Spinal cord (tissue), 10 donors: ENCODE results near the gene HBP1. TPM values are rescaled to one million over a fixed set of nuclear protein-coding genes. Genes with fewer than 3 reads are reported as not detected.
"Not testable (repeated sequence)": the region's sequence is repeated elsewhere in the genome, so short reads cannot be mapped to it uniquely, and the experiment has no call there.

Experiments
- DNase-seq, 6 donors: peaks; one replicate each; pipeline versions ENCODE4 v3.0.0 to v3.0.0-alpha.2; 2013 to 2015; ENCODE audit warnings: low spot score in 6 of 6, low read depth in 4 of 6
- H3K27ac ChIP-seq: one replicate; pipeline ENCODE4 v1.5.1; 2013; ENCODE audit warnings: low read depth, low read length, control low read depth
- H3K27me3 ChIP-seq: one replicate; pipeline ENCODE4 v1.6.1; 2013; ENCODE audit warnings: low read length; ENCODE audit not compliant: control insufficient read depth, insufficient read depth
- H3K36me3 ChIP-seq: one replicate; pipeline ENCODE4 v1.6.1; 2013; ENCODE audit warnings: low read length; ENCODE audit not compliant: control insufficient read depth, insufficient read depth
- H3K4me1 ChIP-seq: one replicate; pipeline ENCODE4 v1.6.1; 2013; ENCODE audit warnings: low read length; ENCODE audit not compliant: control insufficient read depth, insufficient read depth
- H3K4me3 ChIP-seq: one replicate; pipeline ENCODE4 v1.5.1; 2013; ENCODE audit warnings: low read depth, low read length, control low read depth
- H3K9me3 ChIP-seq: one replicate; pipeline ENCODE4 v1.6.1; 2013; ENCODE audit warnings: low read length; ENCODE audit not compliant: control insufficient read depth, insufficient read depth
- WGBS: methylation state at CpG from one replicate; pipeline ENCODE4 v1.1.5; 2013; ENCODE audit warnings: missing lambda C conversion rate; ENCODE audit not compliant: insufficient coverage; 5-methylcytosine and 5-hydroxymethylcytosine counted together
- polyA plus RNA-seq, 2 donors: library from polyadenylated mRNA; unstranded; fragments of 120-200 nt; gene quantifications; one replicate each; pipeline ENCODE4 v1.2.1, GENCODE V29; 2013; ENCODE audit not compliant: insufficient read length in 2 of 2
- total RNA-seq, 2 donors: library from RNA; depleted of rRNA in 1 of 2; stranded (reverse); fragments of 120-200 nt in 1 of 2; fragments of >200 nt in 1 of 2; gene quantifications; one replicate each; pipeline versions ENCODE4 v1.2.3 to v1.2.4, GENCODE V29; 2013 to 2014
- donor health status: healthy.

The HBP1 gene
- total and polyA plus RNA-seq, 4 donors: 47.6 to 105 (median 78.7) TPM

- no peak overlapping the region for H3K27ac ChIP-seq
- no peak overlapping the region for H3K4me3 ChIP-seq
- no peak for DNase-seq
- H3K9me3 ChIP-seq: no peaks in the 10 kb centered on the region
- H3K27me3 ChIP-seq: no peaks in the 10 kb centered on the region
- WGBS: 70% methylated on average over 2 of the region's 4 CpGs
- H3K4me1 ChIP-seq: no peaks in the 10 kb centered on the region
- no peaks in the 10 kb centered on the region for H3K36me3 ChIP-seq
These were observed 64.4 kb downstream of the HBP1 start for GRCh38 chr7:107233174-107233573.

GRCh38 chr7:107233981-107234380 lies 65.2 kb downstream of the HBP1 start:
- Histone ChIP-seq H3K27me3 (no peaks in the 10 kb centered on the region), H3K27ac (no peak overlapping the region), H3K4me3 (no peak overlapping the region), H3K4me1 (no peaks in the 10 kb centered on the region), H3K9me3 (no peaks in the 10 kb centered on the region), H3K36me3 (no peaks in the 10 kb centered on the region)
- no CpG with 5 or more reads among the region's 1 CpG for WGBS
- no peak for DNase-seq

GRCh38 chr7:107234436-107234835 lies 65.6 kb downstream of the HBP1 start:
- H3K27me3 ChIP-seq: no peaks in the 10 kb centered on the region
- H3K4me3 ChIP-seq: no peak overlapping the region
- DNase-seq: peak in 1 of 6 donors; percentile 76
- no peaks in the 10 kb centered on the region for H3K4me1 ChIP-seq
- H3K9me3 ChIP-seq: no peaks in the 10 kb centered on the region
- no peak overlapping the region for H3K27ac ChIP-seq
- H3K36me3 ChIP-seq: no peaks in the 10 kb centered on the region
- WGBS: no CpG with 5 or more reads among the region's 3 CpGs

DNA sequence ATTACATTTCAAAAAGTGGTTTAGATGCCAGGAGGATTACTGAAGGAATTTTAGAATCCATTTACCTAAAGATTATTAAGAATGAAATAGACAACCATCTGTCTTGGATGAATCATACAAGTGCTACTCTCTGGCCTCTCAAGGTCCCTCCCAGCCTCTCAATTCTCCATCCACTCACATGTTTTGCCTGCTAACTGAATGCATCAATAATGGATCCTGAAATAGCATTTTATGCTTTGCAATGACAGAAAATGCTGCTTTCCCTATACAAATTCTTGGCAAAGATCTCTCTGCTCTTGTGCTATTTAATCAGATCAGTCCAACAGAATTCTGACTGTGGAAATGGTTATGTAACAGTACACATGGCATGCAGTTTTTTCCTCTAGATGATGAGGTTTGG lies 68.1 kb downstream of the HBP1 start:
- Histone ChIP-seq H3K4me1 (no peaks in the 10 kb centered on the region), H3K27me3 (no peaks in the 10 kb centered on the region), H3K36me3 (no peaks in the 10 kb centered on the region), H3K27ac (no peak overlapping the region), H3K4me3 (no peak overlapping the region), H3K9me3 (no peaks in the 10 kb centered on the region)
- DNase-seq: peak in 2 of 6 donors; percentile 44 to 68

DNA sequence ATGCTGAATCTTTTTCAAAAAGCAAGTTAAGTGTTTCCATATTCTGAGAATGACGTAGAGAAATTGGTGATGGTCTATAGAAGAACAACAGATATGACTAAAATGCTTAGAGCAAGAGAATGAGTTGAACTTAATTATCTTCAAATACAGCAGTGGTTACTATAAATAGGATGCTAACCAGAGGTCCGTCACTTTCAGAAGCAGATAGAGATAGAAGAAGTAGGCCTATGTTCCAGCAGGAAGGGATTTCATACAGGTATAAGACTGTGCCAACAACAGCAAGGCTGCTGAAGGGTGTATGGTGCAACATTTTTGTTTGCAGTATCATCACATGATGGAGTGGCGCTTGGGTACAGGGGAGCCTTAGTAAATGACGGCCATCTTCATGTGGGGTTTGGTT lies 68.6 kb downstream of the HBP1 start:
- H3K4me1 ChIP-seq: no peaks in the 10 kb centered on the region
- H3K9me3 ChIP-seq: no peaks in the 10 kb centered on the region
- no peak overlapping the region for H3K27ac ChIP-seq
- H3K4me3 ChIP-seq: no peak overlapping the region
- no peaks in the 10 kb centered on the region for H3K36me3 ChIP-seq
- no peaks in the 10 kb centered on the region for H3K27me3 ChIP-seq
- no peak for DNase-seq
- 83% methylated on average over 2 of the region's 4 CpGs for WGBS

DNA sequence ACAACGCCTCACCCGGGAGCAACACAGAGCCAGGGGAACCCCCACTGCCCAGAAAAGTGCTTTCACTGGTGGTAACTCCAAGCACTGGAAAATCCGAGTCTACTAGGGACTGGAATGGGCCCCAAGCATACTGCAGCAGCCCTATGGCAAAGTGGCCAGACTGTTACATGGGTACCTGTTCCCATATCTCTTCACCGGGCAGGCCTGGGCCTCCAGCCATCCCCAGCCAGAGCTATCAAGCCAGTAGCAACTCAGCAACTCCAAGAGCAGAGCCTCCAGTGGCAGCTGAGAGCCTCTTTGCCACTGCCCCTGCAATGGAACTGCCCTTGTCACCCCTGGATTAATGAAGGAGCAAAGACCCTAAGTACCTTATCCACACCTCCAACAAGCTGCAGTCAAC lies 73.5 kb downstream of the HBP1 start:
- Histone ChIP-seq H3K4me1 (no peaks in the 10 kb centered on the region), H3K27me3 (no peaks in the 10 kb centered on the region), H3K27ac (no peak overlapping the region), H3K9me3 (no peaks in the 10 kb centered on the region), H3K4me3 (no peak overlapping the region), H3K36me3 (no peaks in the 10 kb centered on the region)
- no peak for DNase-seq
- WGBS: 92% methylated on average over 4 of the region's 4 CpGs

GRCh38 chr7:107244613-107245012 lies 75.8 kb downstream of the HBP1 start:
- no peak for DNase-seq
- H3K4me3 ChIP-seq: no peak overlapping the region
- H3K4me1 ChIP-seq: no peaks in the 10 kb centered on the region
- H3K36me3 ChIP-seq: no peaks in the 10 kb centered on the region
- H3K9me3 ChIP-seq: no peaks in the 10 kb centered on the region
- H3K27me3 ChIP-seq: no peaks in the 10 kb centered on the region
- no peak overlapping the region for H3K27ac ChIP-seq
- 100% methylated on average over 1 of the region's 2 CpGs for WGBS

GRCh38 chr7:107246836-107247235 lies 78.0 kb downstream of the HBP1 start:
- no CpG with 5 or more reads among the region's 3 CpGs for WGBS

GRCh38 chr7:107248551-107249316 lies 79.9 kb downstream of the HBP1 start:
- no peaks in the 10 kb centered on the region for H3K9me3 ChIP-seq
- WGBS: no CpG with 5 or more reads among the region's 5 CpGs
- no peak for DNase-seq
- H3K4me1 ChIP-seq: no peaks in the 10 kb centered on the region
- no peaks in the 10 kb centered on the region for H3K36me3 ChIP-seq
- H3K27me3 ChIP-seq: no peaks in the 10 kb centered on the region
- H3K27ac ChIP-seq: no peak overlapping the region
- no peak overlapping the region for H3K4me3 ChIP-seq

More at GRCh38 chr7:107246836-107247235, 78.0 kb downstream of the HBP1 start:
- not testable (repeated sequence) for H3K4me3 ChIP-seq, H3K9me3 ChIP-seq, H3K27me3 ChIP-seq, H3K4me1 ChIP-seq, H3K27ac ChIP-seq, H3K36me3 ChIP-seq, DNase-seq

- WGBS: 100% methylated on average over 1 of the region's 3 CpGs
- no peak for DNase-seq
These were observed 83.2 kb downstream of the HBP1 start for GRCh38 chr7:107251963-107252362.

More at GRCh38 chr7:107251963-107252362, 83.2 kb downstream of the HBP1 start:
- no peaks in the 10 kb centered on the region for H3K9me3 ChIP-seq
- no peaks in the 10 kb centered on the region for H3K27me3 ChIP-seq
- no peaks in the 10 kb centered on the region for H3K4me1 ChIP-seq
- H3K4me3 ChIP-seq: no peak overlapping the region
- H3K36me3 ChIP-seq: no peaks in the 10 kb centered on the region
- H3K27ac ChIP-seq: no peak overlapping the region
